Neural cell (in vitro differentiated cells): Measurements from ENCODE around the gene TRPM2.

Experiments used
- SMC3 ChIP-seq: fragments of 450-650 bp; conservative IDR thresholded peaks from 2 replicates; pipeline ENCODE4 v1.6.1; 2014; ENCODE audit warnings: antibody characterized with exemption, mild to moderate bottlenecking, moderate library complexity; ENCODE audit not compliant: poor library complexity
- TF ChIP-seq, protein P1 (sequence below): IDR thresholded peaks from 2 replicates; pipeline ENCODE4 v1.6.1; 2012; ENCODE audit warnings: borderline replicate concordance

- TF ChIP-seq, protein P1, sequence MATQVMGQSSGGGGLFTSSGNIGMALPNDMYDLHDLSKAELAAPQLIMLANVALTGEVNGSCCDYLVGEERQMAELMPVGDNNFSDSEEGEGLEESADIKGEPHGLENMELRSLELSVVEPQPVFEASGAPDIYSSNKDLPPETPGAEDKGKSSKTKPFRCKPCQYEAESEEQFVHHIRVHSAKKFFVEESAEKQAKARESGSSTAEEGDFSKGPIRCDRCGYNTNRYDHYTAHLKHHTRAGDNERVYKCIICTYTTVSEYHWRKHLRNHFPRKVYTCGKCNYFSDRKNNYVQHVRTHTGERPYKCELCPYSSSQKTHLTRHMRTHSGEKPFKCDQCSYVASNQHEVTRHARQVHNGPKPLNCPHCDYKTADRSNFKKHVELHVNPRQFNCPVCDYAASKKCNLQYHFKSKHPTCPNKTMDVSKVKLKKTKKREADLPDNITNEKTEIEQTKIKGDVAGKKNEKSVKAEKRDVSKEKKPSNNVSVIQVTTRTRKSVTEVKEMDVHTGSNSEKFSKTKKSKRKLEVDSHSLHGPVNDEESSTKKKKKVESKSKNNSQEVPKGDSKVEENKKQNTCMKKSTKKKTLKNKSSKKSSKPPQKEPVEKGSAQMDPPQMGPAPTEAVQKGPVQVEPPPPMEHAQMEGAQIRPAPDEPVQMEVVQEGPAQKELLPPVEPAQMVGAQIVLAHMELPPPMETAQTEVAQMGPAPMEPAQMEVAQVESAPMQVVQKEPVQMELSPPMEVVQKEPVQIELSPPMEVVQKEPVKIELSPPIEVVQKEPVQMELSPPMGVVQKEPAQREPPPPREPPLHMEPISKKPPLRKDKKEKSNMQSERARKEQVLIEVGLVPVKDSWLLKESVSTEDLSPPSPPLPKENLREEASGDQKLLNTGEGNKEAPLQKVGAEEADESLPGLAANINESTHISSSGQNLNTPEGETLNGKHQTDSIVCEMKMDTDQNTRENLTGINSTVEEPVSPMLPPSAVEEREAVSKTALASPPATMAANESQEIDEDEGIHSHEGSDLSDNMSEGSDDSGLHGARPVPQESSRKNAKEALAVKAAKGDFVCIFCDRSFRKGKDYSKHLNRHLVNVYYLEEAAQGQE: no peak
- TF ChIP-seq SMC3: no peak
These were observed 121.9 kb downstream of the TRPM2 start for GRCh38 chr21:44475266-44475845.
